ENCODE measurements around the gene CTBP2.
"Not testable (repeated sequence)": the region's sequence is repeated elsewhere in the genome, so short reads cannot be mapped to it uniquely, and the experiment has no call there.

CTBP2 gene

GRCh38 chr10:125082471-125082870 is 77.9 kb downstream of the CTBP2 start:
- DNase-seq, result not testable (repeated sequence)

GRCh38 chr10:125081931-125082330 is 78.4 kb downstream of the CTBP2 start:
- DNase-seq, result no peak

- no peak for DNase-seq
These were observed 79.4 kb downstream of the CTBP2 start for GRCh38 chr10:125080984-125081383.

GRCh38 chr10:125080296-125080695 is 80.1 kb downstream of the CTBP2 start:
- no peak for DNase-seq

GRCh38 chr10:125079091-125079600 is 81.2 kb downstream of the CTBP2 start:
- DNase-seq, result no peak

DNA sequence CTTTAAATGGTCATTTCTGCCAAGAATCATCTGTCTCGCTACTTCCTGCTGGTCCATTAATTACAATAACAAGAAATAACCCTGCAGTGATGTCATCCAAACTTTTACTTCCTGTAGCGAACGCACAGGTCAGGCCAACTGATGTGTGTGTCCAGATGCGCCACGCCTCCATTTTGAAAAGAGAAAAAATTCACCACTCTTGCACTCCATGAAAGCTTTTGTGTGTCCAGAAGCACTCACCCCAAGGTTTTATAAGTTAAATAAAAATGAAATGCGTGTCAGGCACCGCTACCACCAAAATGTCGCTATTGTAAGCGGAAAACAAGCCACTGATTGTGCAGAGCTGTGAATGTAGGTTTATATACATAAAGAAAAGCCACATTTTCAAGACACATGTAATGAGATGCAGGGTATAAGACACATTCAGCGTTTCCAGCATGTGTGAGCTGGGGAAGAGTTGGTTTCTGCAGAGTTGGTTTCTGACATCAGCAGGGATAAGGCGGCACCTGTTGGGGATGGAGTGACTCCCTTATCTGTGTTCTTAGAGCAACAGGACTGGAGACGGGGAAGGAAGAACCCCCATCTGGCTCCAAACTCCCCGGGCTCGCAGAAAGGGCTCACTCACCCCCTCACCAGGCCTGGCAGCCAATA is 83.3 kb downstream of the CTBP2 start:
- no peak for DNase-seq

- DNase-seq, result no peak
These were observed 84.1 kb downstream of the CTBP2 start for GRCh38 chr10:125076121-125076825.

- no peak for DNase-seq
These were observed 86.4 kb downstream of the CTBP2 start for GRCh38 chr10:125073996-125074395.

- no peak for DNase-seq
These were observed 87.6 kb downstream of the CTBP2 start for GRCh38 chr10:125072794-125073193.

GRCh38 chr10:125071008-125071407 is 89.4 kb downstream of the CTBP2 start:
- DNase-seq, result no peak

GRCh38 chr10:125068406-125068805 is 92.0 kb downstream of the CTBP2 start:
- no peak for DNase-seq

DNA sequence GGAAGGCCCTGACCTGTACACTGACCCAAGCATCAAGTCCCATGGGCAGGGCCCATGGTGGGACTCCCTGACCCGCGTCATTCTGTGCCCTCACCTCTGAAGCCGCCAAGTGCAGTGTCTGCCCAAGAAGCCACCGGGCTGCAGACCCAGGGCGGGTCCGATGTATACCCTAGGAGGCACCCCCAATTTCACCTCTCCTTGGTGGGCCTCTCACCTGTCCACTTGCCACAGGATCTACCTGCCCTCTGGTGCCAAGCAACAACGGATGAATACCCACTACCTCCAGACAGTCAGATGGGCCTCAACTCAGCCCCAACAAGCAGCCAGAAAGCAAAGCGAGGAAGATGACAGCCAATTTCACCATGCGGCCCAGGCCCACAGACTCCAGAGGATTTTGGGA is 92.6 kb downstream of the CTBP2 start:
- no peak for DNase-seq

DNA sequence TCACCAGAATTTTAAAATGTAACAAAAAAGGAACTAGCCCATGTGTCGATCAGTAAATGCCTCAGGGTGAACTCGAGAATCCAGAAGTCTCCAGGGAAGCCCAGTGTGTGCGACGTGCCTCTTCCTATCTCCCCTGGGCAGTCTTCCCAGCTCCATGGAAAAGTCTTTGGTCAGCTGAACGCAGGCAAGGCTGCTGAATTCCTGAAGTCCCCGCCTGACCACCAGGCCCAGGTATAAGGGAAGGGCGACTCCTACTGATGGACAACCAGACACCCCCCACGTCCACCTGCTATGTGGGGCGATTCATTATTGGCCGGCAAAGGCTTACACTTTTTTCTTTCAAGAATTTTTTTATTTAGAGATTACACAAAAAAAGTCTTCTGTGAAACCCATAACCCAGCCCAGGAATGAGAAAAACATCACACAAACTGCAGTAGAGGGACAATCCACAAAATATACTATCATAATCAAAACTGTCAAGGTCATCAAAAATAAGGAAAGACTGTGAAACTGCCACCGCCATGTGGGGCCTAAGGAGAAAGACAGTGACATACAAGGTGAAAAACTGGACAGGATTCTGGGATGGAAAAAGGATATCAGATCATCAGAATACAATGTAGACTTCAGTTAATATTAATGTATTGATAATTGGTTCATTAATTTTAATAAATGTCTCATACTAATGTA is 93.5 kb downstream of the CTBP2 start:
- DNase-seq, result no peak

- DNase-seq, result no peak
These were observed 95.5 kb downstream of the CTBP2 start for GRCh38 chr10:125064681-125065492.

DNA sequence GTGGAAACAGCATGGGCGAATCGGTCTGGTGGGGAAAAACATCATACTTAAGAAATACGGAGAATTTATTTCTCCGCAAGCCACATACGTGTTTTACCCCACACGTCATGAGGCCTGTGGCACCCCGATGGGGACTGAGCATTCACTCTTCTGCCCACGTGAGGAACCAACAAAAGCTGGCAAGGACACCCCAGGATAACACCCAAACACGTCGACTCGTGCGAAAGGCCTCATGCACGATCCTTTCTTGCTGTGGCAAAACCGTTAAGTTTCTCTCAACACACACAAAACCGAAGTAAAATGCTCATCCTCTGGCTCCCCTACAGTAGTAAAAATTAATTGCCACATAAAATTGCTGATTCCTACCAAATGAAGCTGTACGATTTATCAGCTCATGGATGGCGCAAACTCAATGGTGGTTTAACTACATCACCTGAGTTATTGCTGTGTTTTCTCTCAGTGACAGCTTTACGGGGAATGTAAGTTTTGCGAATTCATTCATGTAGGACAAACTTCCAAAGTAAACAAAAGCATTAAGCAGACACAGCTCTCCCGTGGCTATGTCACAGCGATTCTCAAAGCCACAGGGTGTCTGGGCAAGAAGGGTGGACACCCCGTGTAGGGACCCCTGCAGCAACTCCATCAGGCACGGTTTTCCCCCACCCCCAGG is 97.0 kb downstream of the CTBP2 start:
- no peak for DNase-seq

DNA sequence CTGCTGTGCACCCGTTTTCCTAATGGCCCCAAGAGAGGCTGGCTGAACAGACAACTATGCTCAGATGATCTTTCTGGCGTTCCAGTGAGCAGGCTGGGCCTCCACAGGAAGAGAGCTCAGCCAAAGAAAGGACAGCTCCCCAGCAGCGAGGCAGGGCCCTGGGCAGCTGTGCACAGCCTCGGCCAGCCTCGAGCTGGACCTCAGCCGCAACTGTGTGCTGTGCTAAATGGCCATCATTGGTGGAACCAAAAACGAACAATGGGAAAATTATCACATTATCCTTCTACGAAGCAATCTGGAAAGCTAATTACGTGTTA is 97.5 kb downstream of the CTBP2 start:
- no peak for DNase-seq

GRCh38 chr10:125062227-125062913 is 98.0 kb downstream of the CTBP2 start:
- DNase-seq, result no peak

- DNase-seq, result no peak
These were observed 98.7 kb downstream of the CTBP2 start for GRCh38 chr10:125061557-125062226.

GRCh38 chr10:125060826-125061556 is 99.4 kb downstream of the CTBP2 start:
- DNase-seq, result peak; percentile 33

DNA sequence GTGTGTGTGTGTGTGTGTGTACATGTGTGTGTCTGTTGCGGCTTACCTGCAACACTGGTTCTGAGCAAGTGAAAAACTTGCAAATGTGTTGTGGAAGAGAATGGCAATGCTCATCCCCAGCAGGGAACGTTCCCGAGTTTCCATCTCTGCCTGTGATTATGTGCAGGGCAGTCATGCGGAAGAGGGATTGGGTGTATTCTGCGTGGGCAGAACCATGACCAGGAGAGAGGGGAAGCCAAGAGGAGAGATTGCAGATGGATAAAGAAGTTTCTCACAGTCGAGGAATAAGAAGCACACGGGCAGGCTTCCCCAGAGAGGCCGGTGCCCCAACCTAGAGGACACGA is 99.9 kb downstream of the CTBP2 start:
- DNase-seq, result no peak

- no peak for DNase-seq
These were observed 100.3 kb downstream of the CTBP2 start for GRCh38 chr10:125060026-125060425.
